Activated T-cell treated with anti-CD3 and anti-CD28 coated beads, Interleukin-2, amount 50 U/mL, for 72 hours (primary cell): Measurements from ENCODE around the gene CROCC2. TPM values are rescaled to one million over a fixed set of nuclear protein-coding genes. Genes with fewer than 3 reads are reported as not detected.
"Not testable (repeated sequence)": the region's sequence is repeated elsewhere in the genome, so short reads cannot be mapped to it uniquely, and the experiment has no call there.

Experiments used
- ATAC-seq, 2 donors: fragments of 150-1000 bp; cut with Tn5 transposase; replicated peaks in 1 of 2; 2 replicates each; pipeline ENCODE4 v1.10.0; 2021; ENCODE audit warnings: moderate library complexity in 2 of 2, mild to moderate bottlenecking in 1 of 2
- DNase-seq, 2 donors: peaks; one replicate each; pipeline ENCODE4 v3.0.0; 2021 to 2022; ENCODE audit warnings: mixed read lengths in 1 of 2
- H3K27ac Mint-ChIP-seq: one replicate; pipeline ENCODE4 v1.8.0; 2022; ENCODE audit warnings: mild to moderate bottlenecking, moderate library complexity, mixed read lengths
- H3K27me3 Mint-ChIP-seq: one replicate; pipeline ENCODE4 v1.8.0; 2022; ENCODE audit warnings: low read depth, mixed read lengths
- H3K36me3 Mint-ChIP-seq, 2 donors: one replicate each; pipeline ENCODE4 v1.8.0; 2022; ENCODE audit warnings: mixed read lengths in 2 of 2, mild to moderate bottlenecking in 1 of 2; ENCODE audit not compliant: insufficient read depth in 2 of 2
- H3K4me1 Mint-ChIP-seq: one replicate; pipeline ENCODE4 v1.8.0; 2022; ENCODE audit warnings: low read depth, mixed read lengths
- H3K4me3 Mint-ChIP-seq, 2 donors: one replicate each; pipeline ENCODE4 v1.8.0; 2022; ENCODE audit warnings: mild to moderate bottlenecking in 2 of 2, mixed read lengths in 2 of 2, moderate library complexity in 2 of 2
- H3K9me3 Mint-ChIP-seq, 2 donors: one replicate each; pipeline ENCODE4 v1.8.0; 2022; ENCODE audit warnings: mixed read lengths in 2 of 2
- total RNA-seq, 2 donors: library from RNA; stranded (reverse); gene quantifications; one replicate each; pipeline ENCODE4 v1.2.3, GENCODE V29; 2022

Gene CROCC2
- total RNA-seq, 2 donors from 2014 or later: not detected

- no peaks in the 10 kb centered on the region for H3K9me3 Mint-ChIP-seq
- ATAC-seq (no peak), DNase-seq (no peak)
- H3K36me3 Mint-ChIP-seq: no peaks in the 10 kb centered on the region
- no peaks in the 10 kb centered on the region for H3K27me3 Mint-ChIP-seq
- H3K27ac Mint-ChIP-seq: no peak overlapping the region
- peaks cover 12% of the 10 kb centered on the region for H3K4me1 Mint-ChIP-seq
- no peak overlapping the region for H3K4me3 Mint-ChIP-seq
These were observed 66.7 kb downstream of the CROCC2 start for GRCh38 chr2:240972636-240973521.

DNA sequence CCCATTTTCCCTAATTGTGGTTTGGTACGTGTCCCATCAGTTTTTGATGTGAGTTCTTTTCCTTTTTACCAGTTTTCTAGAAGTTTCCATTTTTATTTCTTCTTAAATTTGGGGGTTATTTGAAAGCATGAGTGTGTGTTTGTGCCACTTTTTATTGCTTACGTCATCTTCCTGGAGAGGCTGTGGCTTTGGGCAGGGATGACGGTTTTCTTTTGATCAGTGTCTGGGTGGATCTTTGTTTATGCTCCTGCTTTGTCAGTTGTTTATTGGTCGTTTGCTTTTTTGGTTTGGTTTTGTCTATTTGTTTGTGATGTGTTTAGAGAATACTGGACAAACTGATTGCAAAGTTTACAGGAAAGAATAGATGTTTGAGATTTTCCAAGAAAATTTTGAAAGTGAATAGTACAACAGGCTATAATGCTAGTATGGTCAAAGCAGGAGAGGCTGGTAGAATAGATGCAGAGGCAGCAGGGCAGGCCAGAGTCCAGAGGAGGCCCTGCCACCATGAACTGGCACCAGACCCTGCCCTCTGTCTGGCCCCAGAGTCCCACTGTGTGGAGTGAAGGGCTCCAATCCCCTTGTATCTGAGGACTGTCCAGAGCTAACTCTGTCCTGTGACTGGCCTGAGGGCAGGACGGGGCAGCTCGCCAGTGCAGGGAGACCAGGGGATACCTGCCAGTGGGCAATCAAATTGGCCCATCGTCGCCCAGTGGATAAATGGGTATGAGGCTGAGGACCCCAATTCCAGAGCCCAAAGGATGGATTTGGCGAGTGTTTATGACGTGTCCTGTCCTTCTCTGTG lies 68.8 kb downstream of the CROCC2 start:
- no peak for DNase-seq
- no peaks in the 10 kb centered on the region for H3K27me3 Mint-ChIP-seq
- ATAC-seq: no peak
- H3K9me3 Mint-ChIP-seq: no peaks in the 10 kb centered on the region
- H3K4me1 Mint-ChIP-seq: peaks cover 12% of the 10 kb centered on the region
- H3K27ac Mint-ChIP-seq: peak overlapping the region; percentile 68
- peak overlapping the region in 1 of 2 donors; percentile 53 for H3K4me3 Mint-ChIP-seq
- no peaks in the 10 kb centered on the region for H3K36me3 Mint-ChIP-seq

GRCh38 chr2:240975903-240976302 lies 69.8 kb downstream of the CROCC2 start:
- H3K4me3 Mint-ChIP-seq, H3K36me3 Mint-ChIP-seq, ATAC-seq, H3K27me3 Mint-ChIP-seq, H3K9me3 Mint-ChIP-seq, DNase-seq, H3K27ac Mint-ChIP-seq: not testable (repeated sequence)
- peaks cover 12% of the 10 kb centered on the region for H3K4me1 Mint-ChIP-seq

- DNase-seq (no peak), ATAC-seq (no peak)
- no peaks in the 10 kb centered on the region for H3K36me3 Mint-ChIP-seq
- H3K4me1 Mint-ChIP-seq: no peaks in the 10 kb centered on the region
- no peaks in the 10 kb centered on the region for H3K9me3 Mint-ChIP-seq
- H3K27me3 Mint-ChIP-seq: no peaks in the 10 kb centered on the region
- no peak overlapping the region for H3K4me3 Mint-ChIP-seq
- no peak overlapping the region for H3K27ac Mint-ChIP-seq
These were observed 75.1 kb downstream of the CROCC2 start for GRCh38 chr2:240981280-240981679.

DNA sequence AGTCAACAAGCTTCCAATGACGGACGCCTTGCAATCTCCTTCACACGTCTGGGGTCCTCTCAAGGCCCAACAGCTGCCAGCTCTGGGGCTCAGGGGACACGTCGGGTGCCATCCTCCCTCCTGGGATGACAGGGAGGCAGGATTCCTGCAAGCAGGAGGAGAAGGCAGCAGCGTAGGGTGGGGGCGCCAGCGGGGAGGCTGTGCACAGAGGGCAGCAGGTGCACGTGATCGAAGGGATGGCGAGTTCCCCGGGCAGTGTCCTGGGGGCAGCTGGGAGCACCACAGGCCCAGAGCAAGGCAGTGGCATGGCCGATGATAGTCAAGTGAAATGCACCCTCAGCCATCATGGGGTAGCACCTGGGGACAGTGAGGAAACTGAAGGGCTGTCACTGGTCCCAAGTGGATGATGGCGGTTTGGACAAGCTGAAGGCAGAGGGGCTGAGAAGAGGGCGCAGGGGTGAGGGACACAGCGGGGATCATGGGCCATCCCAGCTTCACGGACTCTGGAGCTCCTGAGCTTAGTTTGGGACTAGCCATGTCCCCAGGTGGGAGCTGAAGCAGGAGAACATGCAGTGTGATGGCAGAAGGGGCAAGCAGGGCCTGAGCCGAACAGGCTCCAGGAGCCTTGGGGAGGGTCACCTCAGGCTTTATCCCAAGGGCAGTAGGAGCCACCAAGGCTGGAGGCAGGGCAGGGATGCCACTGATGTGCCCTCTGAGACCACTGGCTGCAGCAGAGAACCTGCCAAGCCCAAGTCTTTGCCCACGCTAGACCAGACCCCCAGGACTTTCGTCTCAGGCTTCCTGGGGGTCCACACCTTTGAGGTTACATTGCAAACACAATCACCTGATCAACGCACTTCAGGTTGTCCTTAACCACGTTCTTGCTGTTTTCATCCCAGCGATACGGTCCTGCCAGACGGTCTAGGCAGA lies 76.0 kb downstream of the CROCC2 start:
- no peak for ATAC-seq

GRCh38 chr2:240982821-240983281 lies 76.7 kb downstream of the CROCC2 start:
- no peaks in the 10 kb centered on the region for H3K9me3 Mint-ChIP-seq
- H3K27ac Mint-ChIP-seq: no peak overlapping the region
- no peaks in the 10 kb centered on the region for H3K36me3 Mint-ChIP-seq
- no peaks in the 10 kb centered on the region for H3K27me3 Mint-ChIP-seq
- no peak overlapping the region for H3K4me3 Mint-ChIP-seq
- DNase-seq (no peak), ATAC-seq (no peak)
- no peaks in the 10 kb centered on the region for H3K4me1 Mint-ChIP-seq

More for the DNA sequence above, 76.0 kb downstream of the CROCC2 start:
- Mint-ChIP-seq H3K4me3 (no peak overlapping the region), H3K4me1 (no peaks in the 10 kb centered on the region), H3K27me3 (no peaks in the 10 kb centered on the region), H3K9me3 (no peaks in the 10 kb centered on the region), H3K27ac (no peak overlapping the region), H3K36me3 (no peaks in the 10 kb centered on the region)
- no peak for DNase-seq

- no peak overlapping the region for H3K4me3 Mint-ChIP-seq
- no peaks in the 10 kb centered on the region for H3K36me3 Mint-ChIP-seq
- H3K27ac Mint-ChIP-seq: no peak overlapping the region
- no peaks in the 10 kb centered on the region for H3K4me1 Mint-ChIP-seq
- H3K27me3 Mint-ChIP-seq: no peaks in the 10 kb centered on the region
- DNase-seq (peak; percentile 40 to 51), ATAC-seq (peak; percentile 80 to 82)
- H3K9me3 Mint-ChIP-seq: no peaks in the 10 kb centered on the region
These were observed 77.3 kb downstream of the CROCC2 start for GRCh38 chr2:240983361-240983995.

DNA sequence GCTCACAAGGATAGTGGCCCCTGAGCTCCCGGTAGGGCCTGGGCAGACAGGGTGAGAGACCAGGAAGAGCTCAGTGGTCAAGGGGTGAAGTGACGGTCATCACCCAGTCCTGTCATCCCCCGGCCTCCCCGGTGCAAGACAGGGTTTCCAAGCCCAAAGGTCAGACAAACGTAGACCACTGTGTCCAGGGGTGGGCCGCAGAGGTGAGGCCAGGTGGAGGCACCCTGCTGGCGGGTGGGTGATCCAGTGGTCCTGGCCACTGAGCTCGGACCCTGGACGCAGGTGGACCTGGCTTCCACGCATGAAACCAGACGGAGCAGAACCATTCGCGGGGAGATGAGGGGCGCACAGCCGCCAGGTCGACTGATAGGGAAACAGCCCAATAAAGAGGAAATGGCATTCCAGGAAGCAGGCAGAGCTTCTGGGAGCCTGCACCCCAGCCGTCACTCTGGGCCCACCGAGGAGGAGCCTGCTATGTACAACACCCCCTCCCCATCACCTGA lies 77.9 kb downstream of the CROCC2 start:
- ATAC-seq: no peak
- H3K4me3 Mint-ChIP-seq: no peak overlapping the region
- H3K4me1 Mint-ChIP-seq: no peaks in the 10 kb centered on the region
- no peak for DNase-seq
- no peaks in the 10 kb centered on the region for H3K36me3 Mint-ChIP-seq
- no peaks in the 10 kb centered on the region for H3K9me3 Mint-ChIP-seq
- H3K27me3 Mint-ChIP-seq: no peaks in the 10 kb centered on the region
- H3K27ac Mint-ChIP-seq: no peak overlapping the region

DNA sequence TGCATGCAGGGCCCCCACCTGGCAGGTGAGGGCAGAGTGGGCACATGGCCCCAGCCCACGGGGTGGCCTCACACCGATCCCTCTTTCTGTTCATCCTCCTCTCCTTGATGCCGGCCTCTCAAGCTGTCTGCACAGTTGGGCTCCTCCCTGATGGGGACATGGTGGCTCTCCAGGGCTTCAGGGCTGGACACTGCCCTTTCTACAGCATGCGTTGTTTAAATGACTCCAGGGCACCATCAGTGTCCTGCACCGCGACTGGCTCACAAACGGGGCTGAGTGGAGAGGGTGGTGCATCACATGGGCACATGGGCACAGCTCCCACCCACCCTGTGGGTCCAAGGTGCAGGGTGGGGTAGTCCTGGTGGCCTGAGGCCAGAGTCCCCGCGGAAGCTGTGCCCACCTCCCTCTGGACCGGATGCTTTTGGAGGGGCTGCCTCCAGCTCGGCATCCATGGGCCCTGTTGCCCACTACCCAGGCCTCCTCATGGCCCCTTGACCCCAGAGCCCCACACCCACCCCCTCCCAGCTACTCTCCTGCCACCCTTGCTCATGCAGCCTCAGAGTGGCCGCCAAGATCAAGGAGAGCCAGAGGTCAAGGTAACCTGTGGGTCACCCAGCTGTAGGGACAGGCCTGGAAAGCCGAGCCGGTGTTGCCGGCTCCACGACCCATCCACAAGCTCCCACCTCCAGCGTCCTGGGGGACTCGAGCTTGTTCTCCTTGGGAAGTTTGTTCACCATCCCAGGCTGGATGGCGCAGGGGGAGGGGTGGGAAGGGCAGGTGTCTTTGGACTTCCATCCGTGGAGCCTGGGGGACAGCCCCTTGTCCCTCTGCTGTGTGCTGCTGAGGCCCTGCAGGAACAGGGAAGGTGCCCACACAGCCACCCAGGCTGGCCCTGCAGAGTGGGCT lies 80.0 kb downstream of the CROCC2 start:
- no peaks in the 10 kb centered on the region for H3K36me3 Mint-ChIP-seq
- H3K27me3 Mint-ChIP-seq: no peaks in the 10 kb centered on the region
- ATAC-seq: no peak
- H3K4me1 Mint-ChIP-seq: no peaks in the 10 kb centered on the region
- DNase-seq: no peak
- H3K4me3 Mint-ChIP-seq: no peak overlapping the region
- no peak overlapping the region for H3K27ac Mint-ChIP-seq
- no peaks in the 10 kb centered on the region for H3K9me3 Mint-ChIP-seq

DNA sequence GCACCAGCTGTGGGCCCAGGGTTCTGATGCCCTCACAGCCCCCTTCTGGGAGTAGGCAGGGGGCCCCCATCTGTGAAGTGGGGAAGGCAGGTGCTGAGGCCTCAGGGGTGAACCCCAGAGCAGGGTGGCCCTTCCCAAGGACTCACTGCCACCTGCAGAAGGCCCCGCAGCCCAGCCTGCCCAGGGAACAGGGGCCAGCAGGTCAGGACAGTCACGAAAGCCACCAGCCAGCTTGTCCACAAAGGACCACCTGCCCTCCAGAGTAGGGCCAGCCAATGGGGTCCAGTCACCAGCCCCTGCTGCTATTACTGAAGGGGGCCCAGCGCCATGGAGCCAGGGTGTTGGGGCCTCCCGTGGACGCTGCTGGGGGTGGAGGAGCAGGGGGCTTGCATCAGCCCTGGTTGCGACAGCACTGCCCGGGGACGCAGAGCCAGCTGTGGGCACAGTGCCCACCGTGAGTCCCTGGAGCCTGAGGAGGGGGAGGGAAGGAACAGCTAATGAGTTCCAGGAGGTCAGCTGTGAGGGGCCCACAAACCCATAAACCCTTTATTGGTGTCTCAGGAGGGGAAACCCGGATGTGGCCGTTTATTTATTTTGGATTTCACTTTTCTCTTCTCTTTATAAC lies 80.8 kb downstream of the CROCC2 start:
- no peaks in the 10 kb centered on the region for H3K27me3 Mint-ChIP-seq
- H3K9me3 Mint-ChIP-seq: no peaks in the 10 kb centered on the region
- ATAC-seq (no peak), DNase-seq (no peak)
- no peak overlapping the region for H3K4me3 Mint-ChIP-seq
- H3K4me1 Mint-ChIP-seq: no peaks in the 10 kb centered on the region
- no peak overlapping the region for H3K27ac Mint-ChIP-seq
- no peaks in the 10 kb centered on the region for H3K36me3 Mint-ChIP-seq

DNA sequence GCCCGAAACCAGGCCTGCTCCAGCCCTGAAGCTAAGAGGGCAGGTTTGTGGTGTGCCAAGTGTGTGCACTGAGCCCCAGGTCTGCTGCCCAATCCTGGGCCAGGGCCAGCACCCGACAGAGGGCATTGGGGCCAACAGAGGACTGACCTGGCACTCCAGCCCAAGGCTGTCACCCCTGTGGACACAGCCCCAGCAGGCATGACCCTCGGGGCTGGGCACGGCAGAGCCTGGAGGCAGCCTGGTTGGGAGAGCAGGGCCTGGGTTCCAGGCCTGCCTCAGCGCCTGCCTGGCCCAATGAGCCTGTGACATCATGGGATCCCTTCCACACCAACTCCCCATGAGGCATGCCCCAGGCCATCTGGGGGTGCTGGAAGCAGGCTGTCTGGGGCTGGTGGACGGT lies 81.5 kb downstream of the CROCC2 start:
- no peaks in the 10 kb centered on the region for H3K9me3 Mint-ChIP-seq

More for the DNA sequence above, 81.5 kb downstream of the CROCC2 start:
- Mint-ChIP-seq H3K4me1 (no peaks in the 10 kb centered on the region), H3K36me3 (no peaks in the 10 kb centered on the region), H3K4me3 (no peak overlapping the region), H3K27ac (no peak overlapping the region), H3K27me3 (no peaks in the 10 kb centered on the region)
- DNase-seq (no peak), ATAC-seq (no peak)
